ENCODE data around the gene PANK1. TPM values are rescaled to one million over a fixed set of nuclear protein-coding genes. Genes with fewer than 3 reads are reported as not detected.
A peak's percentile ranks its signal among the peaks of the same experiment; 100 is the strongest.

PANK1 gene
- polyA plus RNA-seq, 2 of the 4 experiments (the other 2 are of a cell fraction): 6.7 to 9.0 TPM

GRCh38 chr10:89592539-89592938, 52.5 kb downstream of the PANK1 start:
- Histone ChIP-seq H3K9me3 (no peaks in the 10 kb centered on the region), H3K4me1 (no peaks in the 10 kb centered on the region), H3K4me2 (no peak overlapping the region), H3K27ac (no peak overlapping the region), H3K4me3 (no peak overlapping the region)
- TF ChIP-seq BCL3 (IDR thresholded peaks at IDR 0.05) (no peak), HOXB13 (CRISPR knock-in tag; IDR thresholded peaks at IDR 0.05; ENCODE audit: low read depth) (no peak)
- CTCF ChIA-PET: interaction anchor here (0.5 kb wide), 1 partner anchor 174 kb away, joined by 4 read pairs; no protein-coding TSS in a partner anchor
- 89% methylated on average over 3 of the region's 3 CpGs for WGBS (ENCODE audit: missing lambda C conversion rate)
- DNase-seq (ENCODE audit: low read depth in 1 of 2, low spot score in 1 of 2): no peak
- no peak for ATAC-seq
- POLR2A ChIA-PET: no interaction called here
- FAIRE-seq: no peak

- WGBS (ENCODE audit: missing lambda C conversion rate): 87% methylated on average over 3 of the region's 3 CpGs
- Histone ChIP-seq H3K27ac (no peak overlapping the region), H3K9me3 (no peaks in the 10 kb centered on the region), H3K4me1 (no peaks in the 10 kb centered on the region), H3K4me2 (no peak overlapping the region), H3K4me3 (no peak overlapping the region)
- no peak for ATAC-seq
- ChIA-PET POLR2A (no interaction called here), CTCF (interaction anchor here (0.5 kb wide), 1 partner anchor 173 kb away, joined by 4 read pairs; no protein-coding TSS in a partner anchor)
- DNase-seq (ENCODE audit: low read depth in 1 of 2, low spot score in 1 of 2): no peak
- no peak for FAIRE-seq
- TF ChIP-seq KDM1A (IDR thresholded peaks at IDR 0.05; ENCODE audit: low read depth) (no peak), ZSCAN20 (CRISPR knock-in tag; IDR thresholded peaks at IDR 0.05) (no peak)
Observed at GRCh38 chr10:89591796-89592271, 53.2 kb downstream of the PANK1 start.

- no peak overlapping the region for H3K27ac ChIP-seq
- no peak overlapping the region for H3K4me2 ChIP-seq
- ATAC-seq (no peak), DNase-seq (ENCODE audit: low read depth in 1 of 2, low spot score in 1 of 2) (no peak), FAIRE-seq (no peak)
- CTCF ChIA-PET: no interaction called here
- TF ChIP-seq POLR2AphosphoS2 (conservative IDR thresholded peaks at IDR 0.05; ENCODE audit: low read length) (no peak), ESRRA (IDR thresholded peaks at IDR 0.05; ENCODE audit: borderline replicate concordance, low read length) (no peak), ZC3H11A (IDR thresholded peaks at IDR 0.05) (no peak), ZFP36 (IDR thresholded peaks at IDR 0.05; ENCODE audit: borderline replicate concordance, partially characterized antibody) (no peak), SMC3 (IDR thresholded peaks at IDR 0.05) (no peak)
- H3K9me3 ChIP-seq: no peaks in the 10 kb centered on the region
- WGBS (ENCODE audit: missing lambda C conversion rate): 92% methylated on average over 5 of the region's 5 CpGs
- no peak overlapping the region for H3K4me3 ChIP-seq
- no peaks in the 10 kb centered on the region for H3K4me1 ChIP-seq
- POLR2A ChIA-PET: no interaction called here
Observed at GRCh38 chr10:89591111-89591795, 53.8 kb downstream of the PANK1 start.

- ATAC-seq (no peak), DNase-seq (ENCODE audit: low read depth in 1 of 2, low spot score in 1 of 2) (no peak), FAIRE-seq (no peak)
- TF ChIP-seq, protein P1, sequence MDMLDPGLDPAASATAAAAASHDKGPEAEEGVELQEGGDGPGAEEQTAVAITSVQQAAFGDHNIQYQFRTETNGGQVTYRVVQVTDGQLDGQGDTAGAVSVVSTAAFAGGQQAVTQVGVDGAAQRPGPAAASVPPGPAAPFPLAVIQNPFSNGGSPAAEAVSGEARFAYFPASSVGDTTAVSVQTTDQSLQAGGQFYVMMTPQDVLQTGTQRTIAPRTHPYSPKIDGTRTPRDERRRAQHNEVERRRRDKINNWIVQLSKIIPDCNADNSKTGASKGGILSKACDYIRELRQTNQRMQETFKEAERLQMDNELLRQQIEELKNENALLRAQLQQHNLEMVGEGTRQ (IDR thresholded peaks at IDR 0.05): no peak
- TF ChIP-seq HOXB5 (CRISPR knock-in tag; IDR thresholded peaks at IDR 0.05): no peak
- 0 out of 2 replicates have a peak, but pooled peaks have one; percentile 26 for TF ChIP-seq NFE2L2 (conservative IDR thresholded peaks at IDR 0.05; ENCODE audit: low read length)
- peak; percentile 94 for TF ChIP-seq MAFK (IDR thresholded peaks at IDR 0.05; ENCODE audit: partially characterized antibody)
- ChIA-PET CTCF (no interaction called here), POLR2A (no interaction called here)
- no peak overlapping the region for H3K4me3 ChIP-seq
- no peak overlapping the region for H3K4me2 ChIP-seq
- H3K27ac ChIP-seq: no peak overlapping the region
- no peaks in the 10 kb centered on the region for H3K9me3 ChIP-seq
- no peaks in the 10 kb centered on the region for H3K4me1 ChIP-seq
- 87% methylated on average over 3 of the region's 3 CpGs for WGBS (ENCODE audit: missing lambda C conversion rate)
Observed at GRCh38 chr10:89590326-89590725, 54.7 kb downstream of the PANK1 start.

GRCh38 chr10:89589101-89589720, 55.8 kb downstream of the PANK1 start:
- Histone ChIP-seq H3K4me1 (no peaks in the 10 kb centered on the region), H3K4me3 (no peak overlapping the region), H3K27ac (no peak overlapping the region), H3K9me3 (no peaks in the 10 kb centered on the region), H3K4me2 (no peak overlapping the region)
- 88% methylated on average over 5 of the region's 5 CpGs for whole genome bisulfite sequencing (ENCODE audit: missing lambda C conversion rate)
- TF ChIP-seq JUN (IDR thresholded peaks at IDR 0.05) (no peak), FOSL2 (IDR thresholded peaks at IDR 0.05) (no peak), FOSL2 (CRISPR knock-in tag; IDR thresholded peaks at IDR 0.05) (no peak), NR3C1 (IDR thresholded peaks at IDR 0.05) (no peak), E2F6 (IDR thresholded peaks at IDR 0.05; ENCODE audit: borderline replicate concordance, low read depth) (no peak), FOSB (CRISPR knock-in tag; IDR thresholded peaks at IDR 0.05) (no peak), HMGXB4 (CRISPR knock-in tag; IDR thresholded peaks at IDR 0.05; ENCODE audit: borderline replicate concordance) (no peak), ESRRA (IDR thresholded peaks at IDR 0.05; ENCODE audit: borderline replicate concordance, low read length) (no peak), KDM5A (IDR thresholded peaks at IDR 0.05) (no peak), RCOR1 (IDR thresholded peaks at IDR 0.05; ENCODE audit: low read depth, low read length) (no peak), RNF2 (IDR thresholded peaks at IDR 0.05; ENCODE audit: borderline replicate concordance, low read depth) (no peak)
- FAIRE-seq: no peak
- POLR2A ChIA-PET: no interaction called here
- ATAC-seq: no peak
- no peak for DNase-seq (ENCODE audit: low read depth in 1 of 2, low spot score in 1 of 2)
- CTCF ChIA-PET: no interaction called here

Data from A549 (cell line).